HG02623 (cell line): ENCODE measurements around the gene BEST4.
"Not testable (repeated sequence)": the region's sequence is repeated elsewhere in the genome, so short reads cannot be mapped to it uniquely, and the experiment has no call there.

Experiments
- ATAC-seq: cut with Tn5 transposase; IDR thresholded peaks from one replicate; pipeline ENCODE4 v1.9.1; 2021; ENCODE audit warnings: moderate library complexity; ENCODE audit not compliant: unreplicated experiment

Gene BEST4

DNA sequence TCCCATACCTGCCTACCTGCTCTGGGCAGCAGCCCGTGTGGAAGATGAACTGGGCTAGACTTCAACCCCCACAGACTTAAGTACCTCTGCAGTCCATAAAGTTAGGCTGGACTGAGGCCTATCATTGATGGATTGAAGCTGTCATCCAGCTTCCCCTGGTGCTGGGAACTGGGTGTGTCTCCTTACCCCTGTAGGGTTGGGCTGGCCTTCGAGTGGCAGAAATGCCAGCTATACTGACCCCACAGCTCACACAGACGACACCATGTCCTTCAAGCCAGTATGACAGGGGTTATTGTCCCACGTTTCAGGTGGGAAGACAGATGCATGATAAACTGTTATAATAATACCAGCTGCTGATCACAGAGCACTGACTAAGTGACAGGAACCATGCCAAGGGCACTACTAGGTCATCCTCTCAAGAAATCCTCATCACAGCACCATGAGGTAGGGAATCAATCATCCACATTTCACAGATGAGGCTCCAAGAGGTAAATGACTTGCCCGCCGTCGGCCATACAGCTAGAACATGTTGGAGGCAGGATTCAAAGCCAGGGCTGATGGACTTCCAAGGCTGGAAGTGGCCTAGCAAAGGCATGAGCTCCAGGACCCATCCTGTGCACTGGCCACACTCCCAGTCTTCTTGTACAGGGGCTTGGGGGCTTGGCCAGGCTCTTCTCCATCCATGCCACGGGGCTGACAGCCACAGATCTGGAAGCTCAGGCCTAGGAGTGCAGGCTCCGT lies at the start of gene BEST4:
Gene BEST4, minus strand, starts transcription at position 51 of the 741 bp plus-strand sequence. CDS start 465 bp downstream, outside the sequence.
- no peak for ATAC-seq

DNA sequence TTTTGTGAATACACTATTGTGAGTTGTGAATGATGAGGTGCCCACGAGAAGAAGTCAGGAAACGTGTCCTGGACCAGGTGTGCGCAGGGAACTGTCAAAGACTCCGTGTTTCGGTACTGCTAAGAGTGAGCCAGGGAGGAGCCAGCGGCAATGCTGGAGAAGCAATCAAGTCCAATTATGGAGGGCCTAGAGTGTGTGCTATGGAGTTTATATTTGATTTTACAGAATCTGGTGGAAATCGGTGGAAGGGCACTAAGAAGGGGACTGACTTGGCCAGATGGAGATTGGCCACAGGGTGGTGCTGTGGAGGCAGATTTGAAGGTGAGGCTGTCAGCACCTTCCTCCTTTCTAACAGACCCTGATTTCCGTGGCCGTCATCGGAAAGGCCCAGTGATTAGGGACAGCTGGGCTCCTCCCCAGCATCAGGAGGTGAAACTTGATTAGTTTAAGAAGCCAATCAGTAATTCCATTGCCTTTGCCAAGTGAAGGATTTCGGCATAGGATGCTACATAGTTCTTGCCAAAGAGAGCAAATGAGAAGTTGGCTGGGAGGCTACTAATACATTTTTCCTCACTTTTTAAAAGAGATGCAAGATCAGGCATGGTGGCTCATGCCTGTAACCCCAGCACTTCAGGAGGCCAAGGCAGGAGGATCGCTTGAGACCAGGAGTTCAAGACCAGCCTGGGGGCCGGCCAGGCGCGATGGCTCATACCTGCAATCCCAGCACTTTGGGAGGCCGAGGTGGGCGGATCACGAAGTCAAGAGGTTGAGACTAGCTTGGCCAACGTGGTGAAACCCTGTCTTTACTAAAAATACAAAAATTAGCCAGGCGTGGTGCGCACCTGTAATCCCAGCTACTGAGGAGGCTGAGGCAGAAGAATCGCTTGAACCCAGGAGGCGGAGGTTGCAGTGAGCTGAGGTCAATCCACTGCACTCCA lies 48.0 kb upstream of the BEST4 start:
- ATAC-seq, result no peak

DNA sequence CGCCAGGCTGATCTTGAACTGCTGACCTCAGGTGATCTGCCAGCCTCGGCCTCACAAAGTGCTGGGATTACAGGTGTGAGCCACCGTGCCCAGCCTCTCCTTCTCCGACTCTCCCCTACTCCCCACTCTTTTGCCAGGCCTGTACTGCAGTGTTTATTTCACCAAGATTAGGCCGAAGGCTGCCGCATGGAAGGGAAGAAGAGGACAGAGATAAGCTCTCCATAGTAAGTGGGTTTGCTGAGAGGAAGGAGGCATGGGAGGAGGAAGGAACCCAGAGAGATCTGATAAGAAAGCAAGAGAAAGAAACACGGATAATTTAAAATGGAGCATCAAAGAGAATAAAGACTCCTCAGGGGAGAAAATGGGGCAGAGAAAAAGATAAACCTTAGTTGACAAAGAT lies 46.4 kb upstream of the BEST4 start:
- ATAC-seq, result no peak

DNA sequence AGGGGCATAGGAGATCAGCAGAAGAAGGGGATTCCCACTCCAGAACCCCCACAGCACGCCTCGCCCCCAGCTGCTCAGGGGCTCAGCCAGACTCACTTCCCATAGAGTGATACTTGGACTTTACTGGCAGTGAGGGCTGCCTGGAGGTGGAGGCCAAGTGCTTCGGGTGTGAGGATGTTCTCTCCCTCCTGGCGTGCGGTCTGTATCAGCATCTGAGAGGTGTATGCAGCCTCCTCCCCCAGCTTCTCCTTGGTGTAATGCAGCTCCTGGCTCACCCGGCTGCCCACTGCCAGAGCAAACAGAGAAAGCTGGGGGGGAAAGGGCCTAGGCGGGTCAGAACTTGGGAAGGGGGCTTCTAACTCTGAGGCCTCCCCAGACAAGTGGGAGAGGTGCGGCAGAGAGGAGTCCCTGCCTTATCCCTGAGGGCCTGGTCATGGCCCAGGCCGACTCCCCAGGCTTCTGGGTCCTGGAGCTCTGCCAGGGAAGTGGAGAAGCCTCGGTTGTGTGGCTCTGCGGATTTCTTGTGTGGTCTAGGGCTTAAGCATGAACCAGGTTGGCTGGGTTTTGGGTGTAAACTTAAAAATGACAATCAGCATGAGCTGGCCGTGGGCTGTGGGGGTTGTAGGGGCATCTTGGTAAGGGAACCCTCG lies 44.2 kb upstream of the BEST4 start:
- no peak for ATAC-seq

DNA sequence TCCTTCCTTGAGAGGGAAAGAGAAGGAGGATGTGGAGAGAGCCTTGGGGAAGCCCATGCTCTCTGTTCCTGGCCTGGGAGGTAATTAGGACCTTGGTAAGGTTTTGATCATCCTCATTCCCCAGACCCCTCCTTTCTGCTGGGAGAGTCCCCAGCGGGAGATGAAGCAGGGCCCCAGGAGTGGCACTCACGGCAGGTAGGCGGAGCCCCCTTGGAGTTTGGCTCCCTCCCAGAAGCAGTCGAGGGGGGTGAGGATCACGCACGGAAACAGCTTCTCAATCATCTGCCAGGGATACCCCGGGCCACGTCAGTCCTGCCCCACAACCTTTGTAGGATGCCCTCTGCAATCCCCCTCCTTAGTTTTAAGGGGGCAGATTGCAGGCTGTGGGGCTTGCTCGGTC lies 43.5 kb upstream of the BEST4 start:
- no peak for ATAC-seq

DNA sequence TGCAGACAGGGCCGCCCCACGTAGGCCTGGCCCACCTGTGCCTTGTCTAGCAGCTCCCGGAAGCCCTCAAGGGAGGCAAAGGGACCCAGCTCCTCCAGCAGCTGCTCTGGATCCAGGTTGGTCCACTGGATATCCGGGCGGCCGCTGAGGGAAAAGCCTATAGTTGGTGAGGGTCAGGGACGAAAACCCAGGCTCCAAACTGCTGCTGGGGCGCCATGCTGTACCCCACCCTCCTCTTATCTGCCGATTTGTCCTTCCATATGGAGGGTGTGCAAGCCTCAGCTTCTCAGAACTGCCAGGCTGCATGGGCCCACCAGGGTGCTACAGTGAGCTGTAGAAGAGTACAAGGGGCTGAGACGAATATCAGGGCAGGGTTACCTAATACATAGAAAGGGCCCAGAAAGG lies 42.9 kb upstream of the BEST4 start:
- ATAC-seq, result no peak

DNA sequence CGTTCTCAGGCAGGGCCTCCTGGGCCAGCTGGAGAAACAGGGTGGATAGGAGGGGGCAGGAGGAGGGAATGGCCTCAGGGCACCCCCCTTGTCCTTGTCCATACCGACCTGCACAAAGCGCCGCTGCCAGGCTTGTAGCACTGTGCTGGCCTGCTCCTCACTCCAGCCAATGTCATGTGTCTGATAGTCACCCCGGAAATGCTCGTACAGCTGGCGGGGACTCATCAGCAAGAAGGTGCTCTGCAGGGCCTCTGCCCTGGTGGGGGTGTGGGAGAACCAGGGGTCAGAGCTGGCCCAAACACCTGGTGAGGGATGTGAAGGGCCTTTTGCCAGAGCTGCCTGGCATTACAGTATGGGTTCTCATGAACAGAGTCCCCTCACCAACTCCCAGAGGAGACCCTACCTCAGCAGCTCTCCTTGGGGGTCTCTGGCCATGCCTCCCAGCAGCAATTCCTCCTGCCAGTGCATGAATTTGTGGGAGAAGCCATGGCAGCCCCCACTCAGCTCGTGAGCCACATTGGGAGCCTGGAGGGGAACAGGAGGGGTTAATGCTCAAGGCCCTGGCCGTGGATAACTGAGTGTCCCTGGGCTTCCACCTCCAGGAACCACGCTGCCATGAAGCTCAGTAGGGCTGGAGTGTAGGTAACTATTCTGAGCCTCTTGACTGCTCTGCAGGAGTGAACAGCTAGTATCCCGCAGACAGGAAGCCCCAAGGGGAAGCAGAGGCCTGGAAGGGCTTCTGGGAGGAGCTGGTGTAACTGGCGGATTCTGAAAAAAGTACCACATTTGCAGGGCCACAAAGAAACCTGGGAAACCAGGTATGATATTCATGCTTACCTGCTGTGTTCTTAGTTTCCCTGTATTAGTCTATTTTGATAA lies 41.8 kb upstream of the BEST4 start:
- no peak for ATAC-seq

DNA sequence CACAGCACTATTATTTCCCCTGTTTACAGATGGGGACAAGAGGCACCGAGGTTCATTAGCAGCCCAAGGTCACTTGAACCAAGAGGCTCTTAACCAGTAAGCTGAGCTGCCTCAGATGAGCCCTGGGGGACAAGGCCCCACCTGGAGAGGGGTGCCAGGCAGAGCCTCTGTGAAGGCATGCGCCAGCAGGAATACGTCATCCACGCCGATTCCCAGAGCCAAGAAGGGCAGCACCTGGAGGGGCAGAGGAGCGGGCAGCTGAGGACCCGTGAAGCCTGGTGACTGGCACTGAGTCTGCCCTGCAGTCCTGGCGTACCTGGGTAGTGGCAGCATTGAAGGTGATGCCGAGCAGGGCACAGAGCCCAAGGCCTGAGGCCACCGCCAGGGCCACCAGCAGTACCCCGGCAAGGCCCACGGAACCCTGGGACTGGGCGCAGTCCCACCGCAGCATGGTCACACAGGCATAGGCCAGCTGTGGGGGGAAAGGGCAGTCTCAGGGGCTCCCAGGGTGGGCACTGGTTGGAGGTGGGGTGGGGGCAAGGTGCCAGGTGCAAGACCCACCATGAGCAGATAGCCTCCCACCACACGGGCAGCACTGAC lies 41.0 kb upstream of the BEST4 start:
- ATAC-seq, result no peak

DNA sequence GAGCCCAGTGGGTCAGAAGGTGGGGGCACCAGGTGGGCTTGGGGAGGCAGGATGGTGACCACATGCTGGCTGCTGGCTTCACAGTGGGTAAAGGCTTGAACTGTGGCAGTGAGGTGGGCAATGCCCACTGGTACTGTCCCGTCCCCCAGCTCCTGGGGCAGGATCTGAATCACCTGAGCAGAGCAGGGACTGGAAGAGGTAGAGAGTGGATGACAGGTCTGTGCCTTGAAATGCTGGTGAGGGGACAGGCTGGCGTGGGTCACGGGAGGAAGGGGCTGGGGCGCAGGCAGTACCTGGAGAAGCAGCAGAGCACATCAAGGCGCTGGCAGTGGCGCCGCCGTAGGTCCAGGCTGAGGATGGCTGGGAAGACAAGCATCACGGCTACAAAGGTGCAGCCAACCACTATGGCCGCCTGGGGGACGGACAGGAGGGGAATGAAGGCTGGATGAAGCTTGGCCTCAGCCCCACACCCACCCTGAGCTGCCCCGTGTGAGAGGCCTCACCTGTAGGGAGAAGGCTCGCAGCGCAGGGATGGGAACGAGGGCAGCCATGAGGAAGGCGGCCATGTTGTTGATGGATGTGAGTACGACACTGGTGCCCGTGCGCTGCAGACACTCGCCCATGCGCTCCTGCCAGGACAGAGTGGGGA lies 40.2 kb upstream of the BEST4 start:
- ATAC-seq, result no peak

DNA sequence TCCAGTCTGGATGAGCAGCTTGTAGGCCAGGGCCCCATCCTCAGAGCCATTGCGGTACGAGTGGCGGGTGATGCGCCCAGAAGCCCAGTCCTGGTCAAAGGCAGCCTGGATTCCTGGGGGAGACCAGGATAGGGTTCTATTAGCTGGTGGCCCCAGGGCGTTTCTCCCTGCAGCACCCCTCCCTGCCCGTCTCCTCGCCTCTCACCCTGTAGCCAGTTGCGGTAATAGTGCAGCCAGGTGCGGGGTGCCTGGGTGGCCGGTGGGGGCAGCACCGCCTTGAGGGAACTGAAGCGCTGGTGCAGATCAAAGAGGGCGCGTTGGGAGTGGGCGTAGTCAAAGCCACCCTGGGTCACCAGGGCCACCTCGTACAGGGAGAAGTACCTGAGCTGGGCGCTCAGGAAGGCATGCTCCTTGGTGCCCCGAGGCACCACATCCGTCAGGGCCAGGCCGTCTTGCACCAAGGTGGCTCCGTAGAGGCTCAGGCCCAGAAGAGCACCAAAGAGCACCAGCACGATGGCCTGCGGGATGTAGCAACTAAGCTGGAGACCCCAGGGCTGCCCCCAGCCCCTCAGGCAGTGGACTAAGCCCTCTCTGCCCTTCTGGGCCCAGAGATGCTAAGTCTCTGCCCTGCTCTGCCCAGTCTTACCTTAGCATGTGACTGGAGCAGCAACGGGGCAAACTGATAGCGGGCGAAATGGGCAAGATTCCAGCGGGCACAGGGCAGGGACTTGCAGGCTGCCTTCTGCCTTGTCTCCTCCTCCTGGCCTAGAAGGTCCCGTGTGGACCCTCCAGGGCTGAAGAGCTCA lies 39.4 kb upstream of the BEST4 start:
- no peak for ATAC-seq

DNA sequence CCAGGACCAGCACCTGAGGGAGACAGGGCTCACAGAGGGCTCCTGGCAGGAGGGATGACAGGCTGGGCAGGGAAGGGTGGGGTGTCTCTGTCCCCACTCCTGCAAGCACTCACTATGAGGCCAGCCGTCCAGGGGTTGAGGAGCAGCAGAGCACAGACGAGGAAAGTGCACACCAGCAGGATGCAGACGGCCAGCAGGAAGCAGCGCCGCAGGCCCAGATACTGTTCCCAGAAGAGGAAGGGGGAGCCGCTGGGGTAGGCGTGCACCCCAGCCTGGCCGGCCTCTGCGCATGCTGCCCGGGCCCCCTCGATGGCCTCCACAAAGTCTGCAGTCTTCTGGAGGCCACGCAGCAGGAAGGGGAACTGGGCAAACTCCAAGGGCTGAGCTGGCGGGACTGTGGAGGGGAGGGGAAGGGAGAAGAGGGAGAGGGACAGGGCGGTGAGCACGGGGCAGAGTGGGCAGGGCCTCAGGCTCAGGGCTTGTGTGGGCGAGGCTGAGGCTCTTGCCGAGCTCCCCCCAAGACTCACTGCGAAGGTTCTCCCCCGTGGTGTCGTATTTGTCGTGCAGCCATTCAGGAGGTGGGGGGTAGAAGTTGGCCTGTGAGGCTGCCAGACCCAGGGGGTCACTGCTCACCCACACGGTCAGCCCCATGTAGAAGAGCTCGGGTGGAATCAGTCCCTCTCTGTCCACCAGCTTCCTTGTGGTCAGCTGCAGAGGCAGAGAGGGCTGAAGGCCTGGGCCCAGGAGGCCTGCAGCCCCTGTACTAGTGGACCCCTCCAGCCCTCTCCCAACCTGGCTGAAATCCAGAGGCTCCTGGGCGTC lies 38.6 kb upstream of the BEST4 start:
- no peak for ATAC-seq

DNA sequence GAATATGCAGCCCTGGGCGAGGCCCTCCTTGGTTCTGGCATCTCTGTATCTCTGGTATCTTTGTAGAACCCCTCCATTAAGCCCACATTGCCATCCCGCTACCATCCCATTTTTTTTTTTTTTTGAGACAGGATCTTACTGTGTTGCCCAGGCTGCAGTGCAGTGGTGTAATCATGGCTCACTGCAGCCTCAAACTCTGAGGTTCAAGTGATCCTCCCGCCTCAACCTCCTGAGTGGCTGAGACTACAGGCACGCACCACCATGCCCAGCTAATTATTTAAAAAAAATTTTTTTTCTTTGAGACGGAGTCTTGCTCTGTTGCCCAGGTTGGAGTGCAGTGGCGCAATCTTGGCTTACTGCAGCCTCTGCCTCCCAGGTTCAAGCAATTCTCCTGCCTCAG lies 36.4 kb upstream of the BEST4 start:
- not testable (repeated sequence) for ATAC-seq

DNA sequence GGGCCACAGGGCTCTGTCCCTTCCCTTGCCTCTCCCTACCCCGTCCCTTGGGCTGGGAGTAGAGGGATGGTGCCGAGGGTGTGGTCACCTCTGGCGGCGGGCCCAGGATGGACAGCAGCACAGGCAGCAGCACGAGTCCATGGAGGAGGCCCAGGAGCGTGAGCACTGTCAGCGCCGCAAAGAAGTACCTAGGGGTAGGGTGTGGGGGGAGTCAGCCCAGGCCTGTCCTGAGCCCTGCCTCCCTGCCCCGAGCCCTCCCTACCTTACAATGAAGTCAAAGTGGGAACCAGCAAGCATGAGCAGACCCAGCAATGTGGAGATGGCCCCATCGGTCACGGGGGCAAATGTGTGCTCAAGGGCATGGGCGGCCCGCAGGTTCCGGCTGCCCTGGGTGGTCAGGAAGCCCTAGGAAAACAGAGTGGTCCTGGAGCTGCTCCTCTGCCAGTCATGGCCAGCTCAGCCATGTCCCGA lies 35.0 kb upstream of the BEST4 start:
- no peak for ATAC-seq

DNA sequence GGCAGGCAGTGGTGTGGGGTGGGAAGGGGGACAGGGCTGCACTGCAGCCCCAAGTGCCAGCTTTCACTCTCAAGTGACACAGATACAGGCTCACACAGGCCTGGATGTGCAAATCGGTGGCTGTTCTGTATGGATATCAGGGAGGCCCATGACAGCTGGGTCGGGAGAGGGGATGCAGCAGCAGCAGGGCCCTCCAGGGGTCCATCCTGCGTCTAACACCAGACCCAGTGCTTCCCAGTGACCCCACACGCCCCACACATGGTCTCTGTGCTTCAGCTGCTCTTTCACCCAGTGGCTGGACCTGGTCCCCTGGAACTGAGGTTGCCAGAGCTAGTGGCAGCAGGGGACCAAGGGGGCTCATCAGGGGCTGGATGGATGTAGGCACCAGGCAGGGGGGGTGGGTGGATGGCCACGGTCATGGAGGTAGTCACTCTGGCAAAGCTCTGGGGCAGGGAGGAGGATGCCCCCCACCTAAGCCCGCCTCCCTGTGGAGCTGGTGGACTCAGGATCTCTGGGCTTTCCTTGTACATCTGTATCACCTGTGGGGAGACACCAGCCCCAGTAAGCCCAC lies 34.2 kb upstream of the BEST4 start:
- ATAC-seq, result no peak

DNA sequence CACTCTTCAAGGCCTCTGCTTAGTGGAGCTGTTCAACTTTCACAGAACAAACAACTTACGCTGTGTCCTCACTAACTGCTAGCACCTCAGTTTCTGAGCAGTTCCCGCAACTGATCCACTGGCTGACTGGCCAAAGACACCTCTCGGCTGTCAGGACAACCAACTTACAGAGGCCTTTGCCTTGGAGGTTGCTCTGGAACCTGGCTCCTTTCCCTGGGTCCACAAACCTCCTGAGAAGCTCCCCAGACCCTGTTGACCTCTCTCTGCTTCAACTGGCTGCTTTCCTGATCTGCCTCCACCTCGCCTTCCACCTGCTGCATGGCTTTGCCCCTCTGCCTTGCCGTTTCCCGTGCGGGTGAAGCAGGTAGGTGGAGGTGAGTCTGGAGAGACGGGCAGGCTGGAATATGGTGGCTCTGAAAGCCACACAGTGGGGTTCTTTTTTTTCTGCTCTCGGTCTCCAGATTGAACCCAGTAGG lies 33.3 kb upstream of the BEST4 start:
- no peak for ATAC-seq

DNA sequence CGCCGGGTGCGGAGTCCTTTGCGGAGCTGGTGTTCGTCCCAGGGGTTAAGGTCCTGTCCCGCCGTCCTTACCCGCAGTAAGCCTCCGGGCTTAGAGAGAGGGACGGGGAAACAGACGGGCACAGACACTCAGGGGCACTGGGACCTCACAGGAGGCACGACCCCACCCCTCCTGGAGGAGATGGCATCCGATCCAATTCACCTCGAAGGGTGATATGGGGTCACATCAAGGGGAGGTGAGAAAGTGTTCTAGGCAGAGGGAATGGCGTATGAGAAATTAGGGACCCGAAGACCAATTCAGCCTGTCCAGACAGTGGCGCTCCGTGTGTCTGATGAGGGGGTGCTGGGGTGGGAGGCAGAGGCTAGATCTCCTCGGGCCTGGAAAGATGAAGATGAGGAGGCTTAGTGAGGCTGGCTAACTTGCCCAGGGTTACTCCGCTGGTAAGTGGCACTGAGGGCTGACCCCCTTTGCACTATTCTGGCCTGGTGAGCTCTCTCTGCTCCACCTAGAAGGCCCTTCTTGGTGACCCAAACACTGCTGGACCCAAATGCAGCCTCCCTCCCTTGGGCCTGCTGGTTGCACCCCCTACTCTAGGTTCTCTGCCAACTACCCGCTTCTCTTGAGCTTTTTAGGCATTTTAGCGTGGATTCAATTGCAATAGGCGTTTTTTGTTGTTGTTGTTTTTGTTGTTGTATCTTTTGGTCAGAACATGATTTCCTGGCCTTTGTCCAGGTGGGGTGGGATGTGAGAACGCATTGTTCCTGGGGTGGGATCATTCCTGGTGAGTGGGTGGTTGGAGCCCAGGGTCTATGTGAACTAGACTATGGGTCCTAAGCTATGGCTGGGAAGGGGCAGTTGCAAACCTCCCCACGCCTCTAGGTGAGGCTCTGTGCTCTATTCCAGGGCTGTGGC lies 32.6 kb upstream of the BEST4 start:
- ATAC-seq, result no peak
